Adrenal gland (tissue), 5 donors: Measurements from ENCODE around the gene ADRB1.

Experiments used
- CTCF ChIP-seq, 6 experiments: fragments of 450-650 bp in 4 of 6; fragments of 200-600 bp in 2 of 6; sonication (generic) in 1 of 6; IDR thresholded peaks; 1 replicate in 5 of 6; 2 replicates in 1 of 6; pipeline versions ENCODE4 v1.5.1 to v1.8.0; 2016 to 2021; ENCODE audit warnings: antibody characterized with exemption in 6 of 6, mild to moderate bottlenecking in 2 of 6, moderate library complexity in 1 of 6
- POLR2A ChIP-seq, 2 donors: fragments of 450-650 bp; IDR thresholded peaks; one replicate each; pipeline ENCODE4 v1.6.1; 2017; ENCODE audit warnings: antibody characterized with exemption in 2 of 2, mild to moderate bottlenecking in 2 of 2, moderate library complexity in 1 of 2
- donor health status: DM: no; HTN: no; CAD: no.

GRCh38 chr10:114002422-114002821 lies 41.2 kb upstream of the ADRB1 start:
- no peak for TF ChIP-seq CTCF (IDR thresholded peaks at IDR 0.05)
- no peak for TF ChIP-seq POLR2A (IDR thresholded peaks at IDR 0.05)
